Esophagus (tissue), 2 donors: ENCODE data around the gene FBXO36. TPM values are rescaled to one million over a fixed set of nuclear protein-coding genes. Genes with fewer than 3 reads are reported as not detected.

Source experiments
- H3K27ac ChIP-seq, 2 donors: one replicate each; pipeline ENCODE4 v1.5.1; 2013; ENCODE audit warnings: low read depth in 2 of 2, mild to moderate bottlenecking in 2 of 2, inconsistent platforms in 1 of 2, low read length in 1 of 2, moderate library complexity in 1 of 2
- H3K27me3 ChIP-seq, 2 donors: one replicate each; pipeline ENCODE4 v1.6.1; 2013; ENCODE audit warnings: low read length in 2 of 2, control low read depth in 1 of 2, mild to moderate bottlenecking in 1 of 2; ENCODE audit not compliant: insufficient read depth in 2 of 2, control insufficient read depth in 1 of 2
- H3K36me3 ChIP-seq, 2 donors: one replicate each; pipeline ENCODE4 v1.6.1; 2013; ENCODE audit warnings: low read length in 1 of 2; ENCODE audit not compliant: control insufficient read depth in 2 of 2, insufficient read depth in 2 of 2
- H3K4me1 ChIP-seq, 2 donors: one replicate each; pipeline ENCODE4 v1.6.1; 2013; ENCODE audit warnings: low read length in 1 of 2; ENCODE audit not compliant: control insufficient read depth in 2 of 2, insufficient read depth in 2 of 2
- H3K4me3 ChIP-seq, 2 donors: one replicate each; pipeline ENCODE4 v1.5.1; 2013; ENCODE audit warnings: low read length in 2 of 2, mild to moderate bottlenecking in 2 of 2, low read depth in 1 of 2, moderate library complexity in 1 of 2
- H3K9me3 ChIP-seq, 2 donors: one replicate each; pipeline ENCODE4 v1.6.1; 2013; ENCODE audit warnings: mild to moderate bottlenecking in 2 of 2, low read depth in 1 of 2, low read length in 1 of 2, moderate library complexity in 1 of 2; ENCODE audit not compliant: control insufficient read depth in 2 of 2, insufficient read depth in 1 of 2
- WGBS, 2 donors: extraction: QIAGEN DNeasy Blood & Tissue Kit; methylation state at CpG; one replicate each; pipeline ENCODE4 v1.1.7; 2013; 5-methylcytosine and 5-hydroxymethylcytosine counted together
- polyA plus RNA-seq, 2 donors: library from polyadenylated mRNA; stranded (reverse); fragments of 200-250 nt; gene quantifications; one replicate each; pipeline ENCODE4 v1.2.3, GENCODE V29; 2013
- donor health status: healthy with polysubstance abuse.
- donor health status: Bipolar disorder and iron deficiency.

The FBXO36 gene
- polyA plus RNA-seq, 2 donors: 0.57 to 1.3 TPM

DNA sequence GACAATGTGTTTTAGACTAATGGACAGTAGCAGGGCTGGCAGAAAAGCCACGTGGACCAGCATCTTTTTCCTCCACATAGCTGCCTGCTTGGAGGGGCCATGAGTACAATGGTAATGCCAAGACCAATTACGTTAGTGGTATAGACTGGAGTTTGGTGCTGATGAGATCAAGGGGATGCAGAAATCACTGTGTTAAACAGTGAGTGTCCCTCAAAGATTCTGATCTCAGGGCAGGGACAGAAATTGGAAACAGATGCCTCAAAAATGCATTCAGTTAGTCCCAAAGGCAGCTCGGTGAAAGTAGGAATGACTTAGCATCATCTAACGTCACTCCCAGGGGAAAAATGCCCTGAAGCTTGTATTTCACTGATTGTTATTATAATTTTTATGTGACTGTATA lies 74.0 kb downstream of the FBXO36 start:
- Histone ChIP-seq H3K4me1 (no peaks in the 10 kb centered on the region), H3K27me3 (no peaks in the 10 kb centered on the region), H3K36me3 (no peaks in the 10 kb centered on the region), H3K4me3 (no peak overlapping the region), H3K27ac (no peak overlapping the region), H3K9me3 (no peaks in the 10 kb centered on the region)
- WGBS, 2 donors: 82 to 86% methylated on average over 4 of the region's 4 CpGs

DNA sequence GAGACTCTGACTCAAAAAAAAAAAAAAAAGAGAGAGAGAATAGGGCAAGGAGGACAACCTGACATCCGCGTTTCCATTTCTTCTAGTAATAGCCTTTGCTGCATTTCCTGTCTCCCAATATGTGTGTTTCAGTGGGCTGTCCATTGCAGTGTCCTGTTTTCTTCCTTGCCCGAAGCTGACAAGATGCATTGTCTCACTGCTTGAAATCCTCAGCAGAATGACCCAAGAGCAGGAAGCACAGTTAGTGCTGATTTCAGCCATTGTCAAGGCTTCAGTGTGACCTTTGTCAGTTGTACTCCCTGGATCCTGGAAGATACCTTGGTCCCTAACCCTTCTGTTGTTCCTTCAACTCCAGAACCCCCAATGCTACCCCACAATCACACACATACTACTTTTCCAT lies 75.3 kb downstream of the FBXO36 start:
- 88 to 90% methylated on average over 3 of the region's 3 CpGs for WGBS, 2 donors
- no peaks in the 10 kb centered on the region for H3K4me1 ChIP-seq
- H3K4me3 ChIP-seq: no peak overlapping the region
- H3K27ac ChIP-seq: no peak overlapping the region
- H3K9me3 ChIP-seq: no peaks in the 10 kb centered on the region
- H3K27me3 ChIP-seq: no peaks in the 10 kb centered on the region
- H3K36me3 ChIP-seq: no peaks in the 10 kb centered on the region

DNA sequence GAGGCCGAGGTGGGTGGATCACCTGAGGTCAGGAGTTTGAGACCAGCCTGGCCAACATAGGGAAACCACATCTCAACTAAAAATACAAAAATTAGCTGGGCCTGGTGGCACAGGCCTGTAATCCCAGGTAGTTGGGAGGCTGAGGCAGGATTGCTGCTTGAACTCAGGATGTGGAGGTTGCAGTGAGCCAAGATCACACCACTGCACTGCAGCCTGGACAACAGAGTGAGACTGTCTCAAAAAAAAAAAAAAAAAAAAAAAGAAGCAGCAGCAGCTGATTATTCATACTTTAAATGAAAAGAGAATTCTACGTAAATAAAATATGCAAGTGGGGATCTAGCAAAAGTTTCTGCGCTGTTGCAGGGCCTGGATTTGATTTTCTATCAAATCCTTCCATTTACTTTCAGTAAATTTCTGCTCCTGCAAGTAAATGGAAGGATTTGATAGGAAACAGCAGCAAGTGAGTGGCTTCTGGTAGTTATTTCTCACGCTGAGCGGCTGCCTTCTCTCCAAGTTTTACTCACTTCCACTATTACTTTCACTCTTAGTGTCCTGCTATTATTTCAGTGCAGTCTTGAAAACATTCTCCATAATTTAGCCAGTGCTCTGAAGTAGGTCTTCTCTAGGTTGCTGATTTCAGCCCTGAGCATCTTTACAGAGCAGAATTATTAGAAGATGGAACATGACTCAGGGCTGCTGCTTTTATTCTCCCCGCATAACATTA lies 78.0 kb downstream of the FBXO36 start:
- WGBS, 2 donors: 85 to 88% methylated on average over 6 of the region's 6 CpGs
- Histone ChIP-seq H3K27ac (no peak overlapping the region), H3K9me3 (no peaks in the 10 kb centered on the region), H3K4me1 (no peaks in the 10 kb centered on the region), H3K4me3 (no peak overlapping the region), H3K27me3 (no peaks in the 10 kb centered on the region), H3K36me3 (no peaks in the 10 kb centered on the region)

DNA sequence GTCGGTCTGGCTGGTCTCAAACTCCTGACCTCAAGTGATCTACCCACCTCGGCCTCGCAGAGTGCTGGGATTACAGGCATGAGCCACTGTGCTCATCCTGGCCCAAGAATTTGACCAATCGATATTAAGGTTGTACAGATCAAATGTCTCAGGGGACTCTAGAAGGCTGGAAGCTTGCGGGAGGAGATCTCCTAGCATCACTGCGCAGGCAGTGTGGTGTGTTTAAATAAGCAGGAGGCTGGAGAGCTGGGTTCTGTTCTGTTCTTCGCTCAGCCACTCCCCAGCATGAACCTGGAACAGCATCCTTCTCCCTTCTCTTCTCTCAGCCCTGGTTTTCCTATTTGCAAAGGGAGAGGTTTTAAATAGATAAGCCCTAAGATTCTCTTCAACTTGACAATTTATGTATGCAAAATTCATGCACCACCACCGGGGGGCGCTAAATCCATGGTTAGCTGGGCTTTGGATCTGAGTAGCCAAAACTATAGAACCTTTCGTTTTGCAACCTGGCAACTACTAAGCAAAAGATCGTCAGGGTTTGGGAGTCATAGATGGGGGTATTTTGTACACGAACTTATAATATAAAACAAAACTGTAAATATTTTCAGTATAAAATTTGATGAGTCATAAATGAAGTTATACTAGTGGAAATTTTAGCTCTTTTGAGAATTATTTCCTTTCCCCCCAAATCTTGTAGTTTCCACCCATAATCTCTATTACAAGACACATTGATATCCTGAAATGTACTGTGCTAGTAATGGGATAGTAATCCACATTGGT lies 85.8 kb downstream of the FBXO36 start:
- no peaks in the 10 kb centered on the region for H3K27me3 ChIP-seq
- no peaks in the 10 kb centered on the region for H3K9me3 ChIP-seq
- H3K4me3 ChIP-seq: no peak overlapping the region
- H3K27ac ChIP-seq: no peak overlapping the region
- H3K4me1 ChIP-seq: no peaks in the 10 kb centered on the region
- no peaks in the 10 kb centered on the region for H3K36me3 ChIP-seq
- 53 to 55% methylated on average over 12 of the region's 12 CpGs for WGBS, 2 donors

DNA sequence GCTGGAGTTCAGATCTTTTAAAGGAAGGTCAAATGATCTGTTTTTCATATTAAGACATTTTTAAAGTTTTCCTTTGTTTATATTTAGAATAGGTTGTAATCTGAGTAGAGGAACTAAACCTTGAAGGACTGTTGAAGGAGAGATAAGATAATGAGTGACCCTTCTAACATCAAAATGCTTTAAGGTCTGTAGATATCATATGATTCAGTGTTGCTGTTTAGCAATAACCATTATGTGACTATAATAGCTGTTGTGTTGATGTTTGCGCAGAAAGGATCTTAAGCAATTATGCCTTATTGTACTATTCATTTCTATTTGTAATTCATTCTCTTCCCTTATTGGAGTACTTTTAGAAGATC lies 86.4 kb downstream of the FBXO36 start:
- Histone ChIP-seq H3K36me3 (no peaks in the 10 kb centered on the region), H3K27ac (no peak overlapping the region), H3K4me1 (no peaks in the 10 kb centered on the region), H3K4me3 (no peak overlapping the region), H3K27me3 (no peaks in the 10 kb centered on the region), H3K9me3 (no peaks in the 10 kb centered on the region)
- 96 to 98% methylated on average over 1 of the region's 1 CpG for WGBS, 2 donors

DNA sequence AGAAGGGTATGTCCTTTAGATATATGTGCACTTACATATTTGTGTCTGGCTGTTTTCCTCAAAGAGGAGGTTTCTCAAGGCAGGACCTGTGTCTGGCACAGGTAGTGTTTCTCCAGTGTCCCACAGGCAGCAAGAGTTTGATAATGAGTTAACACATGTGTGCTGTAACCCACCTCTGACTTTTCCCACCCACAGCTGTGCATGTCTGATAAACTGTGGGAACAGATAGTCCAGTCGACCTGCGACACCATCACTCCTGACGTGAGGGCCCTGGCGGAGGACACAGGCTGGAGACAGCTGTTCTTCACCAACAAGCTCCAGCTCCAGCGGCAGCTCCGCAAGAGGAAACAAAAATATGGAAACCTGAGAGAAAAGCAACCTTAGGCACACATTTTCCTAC lies 88.2 kb downstream of the FBXO36 start:
- no peak overlapping the region for H3K4me3 ChIP-seq
- no peaks in the 10 kb centered on the region for H3K9me3 ChIP-seq
- no peak overlapping the region for H3K27ac ChIP-seq
- WGBS, 2 donors: 89 to 93% methylated on average over 6 of the region's 6 CpGs
- no peaks in the 10 kb centered on the region for H3K27me3 ChIP-seq
- H3K36me3 ChIP-seq: no peaks in the 10 kb centered on the region
- H3K4me1 ChIP-seq: no peaks in the 10 kb centered on the region

DNA sequence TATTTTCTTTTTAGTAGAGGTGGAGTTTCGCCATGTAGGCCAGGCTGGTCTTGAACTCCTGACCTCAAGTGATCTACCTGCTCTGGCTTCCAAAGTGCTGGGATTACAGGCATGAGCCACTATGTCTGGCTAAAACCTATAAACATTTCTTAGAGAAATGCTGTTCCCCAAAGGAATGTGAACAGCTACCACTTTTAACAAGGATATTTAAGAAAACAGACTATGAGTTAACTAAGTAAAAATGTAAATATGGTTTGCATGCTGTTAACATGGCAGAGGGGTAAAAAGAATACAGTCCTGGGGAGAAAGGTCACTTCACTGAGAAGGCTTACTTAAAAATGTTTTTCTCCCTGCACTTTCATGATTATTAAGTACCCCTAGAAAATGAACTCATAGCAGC lies 89.3 kb downstream of the FBXO36 start:
- no peaks in the 10 kb centered on the region for H3K27me3 ChIP-seq
- H3K9me3 ChIP-seq: no peaks in the 10 kb centered on the region
- H3K4me3 ChIP-seq: no peak overlapping the region
- no peaks in the 10 kb centered on the region for H3K4me1 ChIP-seq
- H3K27ac ChIP-seq: no peak overlapping the region
- no peaks in the 10 kb centered on the region for H3K36me3 ChIP-seq
- WGBS, 2 donors: 100% methylated on average over 1 of the region's 1 CpG

GRCh38 chr2:230012267-230012884 lies 90.1 kb downstream of the FBXO36 start:
- Histone ChIP-seq H3K9me3 (no peaks in the 10 kb centered on the region), H3K36me3 (no peaks in the 10 kb centered on the region), H3K4me1 (no peaks in the 10 kb centered on the region), H3K27me3 (no peaks in the 10 kb centered on the region), H3K27ac (no peak overlapping the region), H3K4me3 (no peak overlapping the region)
- WGBS, 2 donors: 90 to 91% methylated on average over 10 of the region's 10 CpGs

GRCh38 chr2:230016844-230017243 lies 94.5 kb downstream of the FBXO36 start:
- Histone ChIP-seq H3K27ac (no peak overlapping the region), H3K4me3 (no peak overlapping the region)

More at GRCh38 chr2:230016844-230017243, 94.5 kb downstream of the FBXO36 start:
- H3K4me1 ChIP-seq: no peaks in the 10 kb centered on the region
- H3K9me3 ChIP-seq: no peaks in the 10 kb centered on the region
- no peaks in the 10 kb centered on the region for H3K36me3 ChIP-seq
- H3K27me3 ChIP-seq: no peaks in the 10 kb centered on the region
